ENCODE results near the gene ATXN1. TPM values are rescaled to one million over a fixed set of nuclear protein-coding genes. Genes with fewer than 3 reads are reported as not detected.

ATXN1 gene
- total RNA-seq, 4 donors from 2014 or later, result 16.3 to 52.2 (median 25.7) TPM

GRCh38 chr6:16747232-16748024 lies 13.8 kb downstream of the ATXN1 start:
- TF ChIP-seq POLR2A (IDR thresholded peaks at IDR 0.05), result no peak
- TF ChIP-seq CTCF (IDR thresholded peaks at IDR 0.05), result no peak
- no peak overlapping the region for H3K4me3 ChIP-seq (ENCODE audit: low read depth, poor library complexity, severe bottlenecking)
- 40 to 41% methylated on average over 13 of the region's 13 CpGs for WGBS, 2 donors
- DNase-seq (ENCODE audit: low spot score in 2 of 2), result no peak
- intact Hi-C loops (cut with DNase I; ENCODE audit: low total_unique reads), result no loop called here

GRCh38 chr6:16746812-16747211 lies 14.4 kb downstream of the ATXN1 start:
- intact Hi-C loops (cut with DNase I; ENCODE audit: low total_unique reads), result no loop called here
- no peak for TF ChIP-seq POLR2A (IDR thresholded peaks at IDR 0.05)
- no peak for TF ChIP-seq CTCF (IDR thresholded peaks at IDR 0.05)
- H3K4me3 ChIP-seq (ENCODE audit: low read depth, poor library complexity, severe bottlenecking), result no peak overlapping the region
- 80 to 82% methylated on average over 3 of the region's 3 CpGs for WGBS, 2 donors
- DNase-seq (ENCODE audit: low spot score in 2 of 2), result no peak

GRCh38 chr6:16746401-16746800 lies 14.9 kb downstream of the ATXN1 start:
- WGBS, 2 donors, result 78% methylated on average over 3 of the region's 3 CpGs
- no peak overlapping the region for H3K4me3 ChIP-seq (ENCODE audit: low read depth, poor library complexity, severe bottlenecking)
- TF ChIP-seq POLR2A (IDR thresholded peaks at IDR 0.05), result no peak
- TF ChIP-seq CTCF (IDR thresholded peaks at IDR 0.05), result no peak
- intact Hi-C loops (cut with DNase I; ENCODE audit: low total_unique reads), result no loop called here
- no peak for DNase-seq (ENCODE audit: low spot score in 2 of 2)

- intact Hi-C loops (cut with DNase I; ENCODE audit: low total_unique reads), result no loop called here
- DNase-seq (ENCODE audit: low spot score in 2 of 2), result no peak
- TF ChIP-seq POLR2A (IDR thresholded peaks at IDR 0.05) (no peak), CTCF (IDR thresholded peaks at IDR 0.05) (no peak)
- no peak overlapping the region for H3K4me3 ChIP-seq (ENCODE audit: low read depth, poor library complexity, severe bottlenecking)
- 77 to 90% methylated on average over 5 of the region's 5 CpGs for WGBS, 2 donors
Observed at GRCh38 chr6:16743664-16744210, 17.5 kb downstream of the ATXN1 start.

- no peak overlapping the region for H3K4me3 ChIP-seq (ENCODE audit: low read depth, poor library complexity, severe bottlenecking)
- TF ChIP-seq CTCF (IDR thresholded peaks at IDR 0.05) (no peak), POLR2A (IDR thresholded peaks at IDR 0.05) (no peak)
- intact Hi-C loops (cut with DNase I; ENCODE audit: low total_unique reads), result no loop called here
- DNase-seq (ENCODE audit: low spot score in 2 of 2), result no peak
- 78 to 100% methylated on average over 1 of the region's 1 CpG for WGBS, 2 donors
Observed at GRCh38 chr6:16742116-16742515, 19.1 kb downstream of the ATXN1 start.

Data from lower leg skin (tissue), 4 donors.